GM23338 (cell line): ENCODE measurements around the gene DYSF. TPM values are rescaled to one million over a fixed set of nuclear protein-coding genes. Genes with fewer than 3 reads are reported as not detected.

Source experiments
- ATAC-seq: fragments of 200-7000 bp; cut with Tn5 transposase; 3 replicates; pipeline ENCODE4 v1.9.1; 2020
- DNase-seq: peaks from one replicate; pipeline ENCODE4 v3.0.0-alpha.2; 2015; ENCODE audit warnings: low spot score
- H2AFZ ChIP-seq: fragments of 200-600 bp; sonication (generic); 2 replicates; pipeline ENCODE4 v1.8.0; 2016; ENCODE audit warnings: antibody characterized with exemption, mild to moderate bottlenecking, moderate library complexity
- H3F3A ChIP-seq: fragments of 200-600 bp; sonication (generic); replicated peaks from 2 replicates; pipeline ENCODE4 v1.8.0; 2017; ENCODE audit warnings: antibody characterized with exemption, mixed run types, low read depth
- H3K27ac ChIP-seq: fragments of 200-600 bp; sonication (generic); 2 replicates; pipeline ENCODE4 v1.6.1; 2016; ENCODE audit warnings: low read depth
- H3K27me3 ChIP-seq: fragments of 200-600 bp; sonication (generic); 2 replicates; pipeline ENCODE4 v1.8.0; 2016; ENCODE audit warnings: mild to moderate bottlenecking, mixed run types, moderate library complexity; ENCODE audit not compliant: insufficient read depth
- H3K36me3 ChIP-seq: fragments of 200-600 bp; sonication (generic); 2 replicates; pipeline ENCODE4 v1.8.0; 2016; ENCODE audit warnings: mild to moderate bottlenecking; ENCODE audit not compliant: insufficient read depth
- H3K4me1 ChIP-seq: fragments of 200-600 bp; sonication (generic); 2 replicates; pipeline ENCODE4 v1.8.0; 2016; ENCODE audit warnings: mild to moderate bottlenecking, moderate library complexity; ENCODE audit not compliant: insufficient read depth
- H3K4me2 ChIP-seq: fragments of 200-600 bp; sonication (generic); 2 replicates; pipeline ENCODE4 v1.7.1; 2017; ENCODE audit warnings: mixed run types
- H3K4me3 ChIP-seq: fragments of 200-600 bp; sonication (generic); 2 replicates; pipeline ENCODE4 v1.6.1; 2016; ENCODE audit warnings: mixed run types
- H3K79me2 ChIP-seq: fragments of 200-600 bp; sonication (generic); replicated peaks from 2 replicates; pipeline ENCODE4 v1.8.0; 2017; ENCODE audit warnings: mild to moderate bottlenecking; ENCODE audit not compliant: insufficient read depth
- H3K9me2 ChIP-seq: fragments of 200-600 bp; sonication (generic); 2 replicates; pipeline ENCODE4 v1.8.0; 2017; ENCODE audit not compliant: insufficient read depth
- H4K20me1 ChIP-seq: fragments of 200-600 bp; sonication (generic); replicated peaks from 2 replicates; pipeline ENCODE4 v1.8.0; 2017; ENCODE audit warnings: mild to moderate bottlenecking; ENCODE audit not compliant: insufficient read depth
- H3K27ac Mint-ChIP-seq: 2 replicates; pipeline ENCODE4 v1.8.0; 2020; ENCODE audit warnings: inconsistent platforms, mild to moderate bottlenecking, moderate library complexity, mixed read lengths
- H3K27me3 Mint-ChIP-seq: 3 replicates; pipeline ENCODE4 v1.8.0; 2022; ENCODE audit warnings: low read depth, mild to moderate bottlenecking, moderate library complexity, mixed read lengths, inconsistent platforms; ENCODE audit not compliant: insufficient read depth, poor library complexity
- H3K36me3 Mint-ChIP-seq: 3 replicates; pipeline ENCODE4 v1.8.0; 2021; ENCODE audit warnings: low read depth, mild to moderate bottlenecking, inconsistent platforms, moderate library complexity, mixed read lengths
- H3K4me1 Mint-ChIP-seq: 3 replicates; pipeline ENCODE4 v1.8.0; 2020; ENCODE audit warnings: mild to moderate bottlenecking, inconsistent platforms, mixed read lengths
- H3K4me3 Mint-ChIP-seq: 3 replicates; pipeline ENCODE4 v1.8.0; 2021; ENCODE audit warnings: moderate library complexity, mild to moderate bottlenecking, inconsistent platforms, mixed read lengths
- H3K9me3 Mint-ChIP-seq: 3 replicates; pipeline ENCODE4 v1.8.0; 2020; ENCODE audit warnings: moderate library complexity, mild to moderate bottlenecking, inconsistent platforms, mixed read lengths
- CREB1 ChIP-seq: fragments of 250-450 bp; sonication (Bioruptor Pico); IDR thresholded peaks from 2 replicates; pipeline ENCODE4 v1.5.0; 2020; ENCODE audit warnings: low read depth, mild to moderate bottlenecking, moderate library complexity
- CTCF ChIP-seq, 2 experiments: fragments of 200-600 bp in 1 of 2; sonication (generic) in 1 of 2; conservative IDR thresholded peaks; 2 replicates each; pipeline versions ENCODE4 v1.5.1 to v1.6.1; 2016 to 2017; ENCODE audit warnings: antibody characterized with exemption in 2 of 2, low read depth in 2 of 2, mild to moderate bottlenecking in 2 of 2, moderate library complexity in 1 of 2
- ETS1 ChIP-seq: IDR thresholded peaks from 2 replicates; pipeline ENCODE4 v1.6.1; 2016; ENCODE audit warnings: antibody characterized with exemption
- EZH2phosphoT487 ChIP-seq: fragments of 200-600 bp; sonication (generic); IDR thresholded peaks from one replicate; pipeline ENCODE4 v1.8.1; 2018; ENCODE audit warnings: antibody characterized with exemption; ENCODE audit not compliant: unreplicated experiment
- JUNB ChIP-seq: IDR thresholded peaks from one replicate; pipeline ENCODE4 v1.6.1; 2016; ENCODE audit warnings: antibody characterized with exemption; ENCODE audit not compliant: unreplicated experiment
- NANOG ChIP-seq: IDR thresholded peaks from 2 replicates; pipeline ENCODE4 v1.6.1; 2016; ENCODE audit warnings: antibody characterized with exemption, borderline replicate concordance
- REST ChIP-seq: IDR thresholded peaks from one replicate; pipeline ENCODE4 v1.6.1; 2018; ENCODE audit warnings: antibody characterized with exemption; ENCODE audit not compliant: unreplicated experiment
- ZNF114 ChIP-seq: fragments of 250-450 bp; sonication (Bioruptor Pico); IDR thresholded peaks from 2 replicates; pipeline ENCODE4 v1.5.0; 2020; ENCODE audit warnings: mild to moderate bottlenecking, moderate library complexity
- ZNF331 ChIP-seq: fragments of 250-450 bp; sonication (Bioruptor Pico); IDR thresholded peaks from 2 replicates; pipeline ENCODE4 v1.5.0; 2020; ENCODE audit warnings: low read depth, mild to moderate bottlenecking, moderate library complexity
- ZNF462 ChIP-seq: fragments of 250-450 bp; sonication (Bioruptor Pico); IDR thresholded peaks from 2 replicates; pipeline ENCODE4 v1.5.0; 2020; ENCODE audit warnings: mild to moderate bottlenecking, moderate library complexity
- polyA plus RNA-seq: library from polyadenylated mRNA; unstranded; fragments of >200 nt; fragmentation: Nextera tagmentation; extraction: Ambion mirVana; gene quantifications from 2 replicates; pipeline ENCODE4 v1.2.1, GENCODE V29; 2016
- total RNA-seq: library from RNA; depleted of rRNA; stranded (reverse); fragments of >200 nt; shearing (Covaris generic); gene quantifications from 2 replicates; pipeline ENCODE4 v1.2.3, GENCODE V29; 2014

The DYSF gene
- total and polyA plus RNA-seq, 2 experiments from 2014 or later: 7.3 to 21.3 TPM

GRCh38 chr2:71583876-71584275, 130.5 kb downstream of the DYSF start:
- 0 out of 2 replicates have a peak, but pooled peaks cover 3% of the 10 kb centered on the region for H4K20me1 ChIP-seq
- H3K9me3 Mint-ChIP-seq: no peaks in the 10 kb centered on the region
- H3K4me3 Mint-ChIP-seq: no peak overlapping the region
- no peak overlapping the region for H3K27ac ChIP-seq
- TF ChIP-seq ZNF331 (CRISPR knock-in tag) (no peak), NANOG (no peak), JUNB (no peak), EZH2phosphoT487 (no peak), REST (no peak), ETS1 (no peak), CTCF (conservative IDR thresholded peaks at IDR 0.05; ENCODE audit: low read depth in 2 of 2) (no peak), ZNF114 (CRISPR knock-in tag) (no peak)
- DNase-seq (no peak), ATAC-seq (no peak)
- no peak overlapping the region for H3K4me2 ChIP-seq
- H3K27me3 Mint-ChIP-seq: peaks cover 4% of the 10 kb centered on the region
- H3K79me2 ChIP-seq: no peaks in the 10 kb centered on the region
- no peaks in the 10 kb centered on the region for H3F3A ChIP-seq
- no peaks in the 10 kb centered on the region for H3K9me2 ChIP-seq
- no peaks in the 10 kb centered on the region; the same call in 2 of the 3 replicates for H3K36me3 Mint-ChIP-seq
- H3K4me1 Mint-ChIP-seq: no peaks in the 10 kb centered on the region
- H2AFZ ChIP-seq: no peak overlapping the region
- H3K27ac Mint-ChIP-seq: 0 out of 2 replicates have a peak overlapping the region, but pooled peaks have one; percentile 40
- no peak overlapping the region for H3K4me3 ChIP-seq
- H3K36me3 ChIP-seq: no peaks in the 10 kb centered on the region
- H3K27me3 ChIP-seq: no peaks in the 10 kb centered on the region
- no peaks in the 10 kb centered on the region for H3K4me1 ChIP-seq

- H3K27me3 ChIP-seq: no peaks in the 10 kb centered on the region
- H3K27ac Mint-ChIP-seq: no peak overlapping the region
- TF ChIP-seq ZNF462 (CRISPR knock-in tag) (no peak), EZH2phosphoT487 (no peak), CREB1 (CRISPR knock-in tag) (no peak)
Observed at GRCh38 chr2:71586471-71586870, 133.1 kb downstream of the DYSF start.

More at GRCh38 chr2:71586471-71586870, 133.1 kb downstream of the DYSF start:
- Histone ChIP-seq H2AFZ (no peak overlapping the region), H3F3A (no peaks in the 10 kb centered on the region), H4K20me1 (0 out of 2 replicates have a peak, but pooled peaks cover 3% of the 10 kb centered on the region), H3K4me3 (no peak overlapping the region), H3K4me1 (no peaks in the 10 kb centered on the region), H3K9me2 (no peaks in the 10 kb centered on the region), H3K79me2 (no peaks in the 10 kb centered on the region), H3K4me2 (no peak overlapping the region), H3K36me3 (no peaks in the 10 kb centered on the region), H3K27ac (no peak overlapping the region)
- Mint-ChIP-seq H3K27me3 (no peaks in the 10 kb centered on the region), H3K4me3 (no peak overlapping the region), H3K36me3 (peaks cover 7% of the 10 kb centered on the region; the same call in 2 of the 3 replicates), H3K4me1 (peaks cover 21% of the 10 kb centered on the region), H3K9me3 (no peaks in the 10 kb centered on the region)
- ATAC-seq (peak; percentile 23), DNase-seq (no peak)
